DND-41 (cell line): ENCODE results near the gene PEAK3.

ENCODE experiments used
- ATAC-seq: fragments of 200-7000 bp; cut with Tn5 transposase; 3 replicates; pipeline ENCODE4 v1.9.1; 2021; ENCODE audit warnings: low read depth; ENCODE audit not compliant: insufficient read depth
- DNase-seq: peaks from one replicate; pipeline ENCODE4 v3.0.0-alpha.2; 2020
- H2AFZ ChIP-seq: 2 replicates; pipeline ENCODE4 v1.6.0; 2012; ENCODE audit warnings: low read depth, low read length
- H3K27ac ChIP-seq: 2 replicates; pipeline ENCODE4 v1.5.1; 2012; ENCODE audit warnings: low read length, inconsistent platforms
- H3K27me3 ChIP-seq: fragments of 200-600 bp; sonication (generic); 2 replicates; pipeline ENCODE4 v1.6.0; 2012; ENCODE audit warnings: low read length, mild to moderate bottlenecking, inconsistent platforms; ENCODE audit not compliant: insufficient read depth, poor library complexity
- H3K36me3 ChIP-seq: 2 replicates; pipeline ENCODE4 v1.5.1; 2012; ENCODE audit warnings: low read length, inconsistent platforms; ENCODE audit not compliant: insufficient read depth
- H3K4me1 ChIP-seq: 2 replicates; pipeline ENCODE4 v1.5.1; 2012; ENCODE audit warnings: mild to moderate bottlenecking, low read length; ENCODE audit not compliant: insufficient read depth
- H3K4me2 ChIP-seq: 2 replicates; pipeline ENCODE4 v1.6.0; 2012; ENCODE audit warnings: mild to moderate bottlenecking, moderate library complexity, low read length, inconsistent platforms; ENCODE audit not compliant: insufficient read depth
- H3K4me3 ChIP-seq, 2 experiments: fragments of 200-600 bp in 1 of 2; shearing (Covaris generic) in 1 of 2; 2 replicates each; pipeline ENCODE4 v1.5.1; 2012 to 2016; ENCODE audit warnings: inconsistent platforms in 2 of 2, low read length in 2 of 2, mild to moderate bottlenecking in 2 of 2, low read depth in 1 of 2, moderate library complexity in 1 of 2
- H3K79me2 ChIP-seq: 2 replicates; pipeline ENCODE4 v1.6.0; 2012; ENCODE audit warnings: low read length, inconsistent platforms; ENCODE audit not compliant: insufficient read depth
- H3K9ac ChIP-seq: 2 replicates; pipeline ENCODE4 v1.6.0; 2012; ENCODE audit warnings: low read depth, mild to moderate bottlenecking, inconsistent platforms, low read length, moderate library complexity
- H3K9me3 ChIP-seq: 2 replicates; pipeline ENCODE4 v1.5.1; 2012; ENCODE audit warnings: low read length, moderate library complexity, mild to moderate bottlenecking, inconsistent platforms; ENCODE audit not compliant: insufficient read depth, severe bottlenecking
- H4K20me1 ChIP-seq: 2 replicates; pipeline ENCODE4 v1.6.0; 2012; ENCODE audit warnings: low read length; ENCODE audit not compliant: insufficient read depth
- CTCF ChIP-seq: IDR thresholded peaks from 2 replicates; pipeline ENCODE4 v1.5.1; 2012; ENCODE audit warnings: borderline replicate concordance, low read length, moderate library complexity, mild to moderate bottlenecking; ENCODE audit not compliant: poor library complexity, severe bottlenecking; ENCODE audit errors: extremely low read depth
- EZH2 ChIP-seq: IDR thresholded peaks from 3 replicates; pipeline ENCODE4 v1.6.1; 2012; ENCODE audit warnings: borderline replicate concordance, low read depth, mild to moderate bottlenecking, moderate library complexity, low read length, inconsistent platforms; ENCODE audit not compliant: severe bottlenecking

Gene PEAK3

GRCh38 chr19:2230033-2230531 lies 51.9 kb downstream of the PEAK3 start:
- H3K27me3 ChIP-seq: no peaks in the 10 kb centered on the region
- TF ChIP-seq EZH2 (no peak), CTCF (no peak)
- DNase-seq (no peak), ATAC-seq (no peak)
- no peak overlapping the region for H2AFZ ChIP-seq
- peaks cover 90% of the 10 kb centered on the region for H3K36me3 ChIP-seq
- H3K9me3 ChIP-seq: no peaks in the 10 kb centered on the region
- no peak overlapping the region for H3K9ac ChIP-seq
- H3K4me2 ChIP-seq: no peak overlapping the region
- H3K27ac ChIP-seq: no peak overlapping the region
- H4K20me1 ChIP-seq: peaks cover 61% of the 10 kb centered on the region
- H3K4me1 ChIP-seq: peaks cover 25% of the 10 kb centered on the region
- no peak overlapping the region for H3K4me3 ChIP-seq
- peaks cover 49% of the 10 kb centered on the region for H3K79me2 ChIP-seq

GRCh38 chr19:2229103-2230032 lies 52.6 kb downstream of the PEAK3 start:
- Histone ChIP-seq H3K9ac (no peak overlapping the region), H3K4me2 (no peak overlapping the region), H2AFZ (no peak overlapping the region), H4K20me1 (peaks cover 56% of the 10 kb centered on the region), H3K79me2 (peaks cover 42% of the 10 kb centered on the region), H3K9me3 (no peaks in the 10 kb centered on the region), H3K4me1 (peaks cover 17% of the 10 kb centered on the region), H3K36me3 (peaks cover 94% of the 10 kb centered on the region), H3K4me3 (no peak overlapping the region), H3K27ac (no peak overlapping the region), H3K27me3 (no peaks in the 10 kb centered on the region)
- ATAC-seq (no peak), DNase-seq (no peak)
- TF ChIP-seq EZH2 (no peak), CTCF (no peak)

- Histone ChIP-seq H3K4me3 (no peak overlapping the region), H3K4me2 (no peak overlapping the region), H3K36me3 (peaks cover 93% of the 10 kb centered on the region), H3K79me2 (peaks cover 36% of the 10 kb centered on the region), H3K4me1 (peaks cover 8% of the 10 kb centered on the region), H4K20me1 (peaks cover 52% of the 10 kb centered on the region), H2AFZ (no peak overlapping the region), H3K27me3 (no peaks in the 10 kb centered on the region), H3K9ac (no peak overlapping the region), H3K9me3 (no peaks in the 10 kb centered on the region), H3K27ac (no peak overlapping the region)
- TF ChIP-seq EZH2 (no peak), CTCF (no peak)
- DNase-seq (no peak), ATAC-seq (no peak)
Observed at GRCh38 chr19:2228157-2229030, 53.6 kb downstream of the PEAK3 start.
